Cardiac fibroblast (primary cell): ENCODE measurements around the gene ENAH.

Experiments used
- DNase-seq, 2 donors: peaks; one replicate each; pipeline versions ENCODE4 v3.0.0 to v3.0.0-alpha.2; 2010; ENCODE audit warnings: low read depth in 2 of 2
- H3K4me3 ChIP-seq, 2 donors: replicated peaks in 1 of 2; 1 replicate in 1 of 2; 2 replicates in 1 of 2; pipeline ENCODE4 v1.5.1; 2011; ENCODE audit warnings: low read depth in 2 of 2, low read length in 2 of 2, mild to moderate bottlenecking in 2 of 2, moderate library complexity in 1 of 2
- CTCF ChIP-seq: IDR thresholded peaks from one replicate; pipeline ENCODE4 v1.5.1; 2011; ENCODE audit warnings: low read depth, mild to moderate bottlenecking, low read length, inconsistent platforms

Gene ENAH

GRCh38 chr1:225451340-225451739 is 201.6 kb downstream of the ENAH start:
- no peak for DNase-seq
- no peak for TF ChIP-seq CTCF
- no peak overlapping the region for H3K4me3 ChIP-seq

- no peak overlapping the region for H3K4me3 ChIP-seq
- no peak for TF ChIP-seq CTCF
- DNase-seq: no peak
Observed at GRCh38 chr1:225450491-225451191, 202.3 kb downstream of the ENAH start.

GRCh38 chr1:225449774-225450173 is 203.1 kb downstream of the ENAH start:
- no peak for TF ChIP-seq CTCF
- no peak overlapping the region for H3K4me3 ChIP-seq
- no peak for DNase-seq

- TF ChIP-seq CTCF: no peak
- no peak for DNase-seq
- H3K4me3 ChIP-seq: no peak overlapping the region
Observed at GRCh38 chr1:225449261-225449660, 203.7 kb downstream of the ENAH start.

GRCh38 chr1:225448146-225448805 is 204.6 kb downstream of the ENAH start:
- no peak for DNase-seq
- no peak overlapping the region for H3K4me3 ChIP-seq
- TF ChIP-seq CTCF: no peak

GRCh38 chr1:225447650-225448089 is 205.3 kb downstream of the ENAH start:
- TF ChIP-seq CTCF: no peak
- H3K4me3 ChIP-seq: no peak overlapping the region
- DNase-seq: peak; percentile 36 to 57
